Measurements from ENCODE around the gene EN1.

The EN1 gene

DNA sequence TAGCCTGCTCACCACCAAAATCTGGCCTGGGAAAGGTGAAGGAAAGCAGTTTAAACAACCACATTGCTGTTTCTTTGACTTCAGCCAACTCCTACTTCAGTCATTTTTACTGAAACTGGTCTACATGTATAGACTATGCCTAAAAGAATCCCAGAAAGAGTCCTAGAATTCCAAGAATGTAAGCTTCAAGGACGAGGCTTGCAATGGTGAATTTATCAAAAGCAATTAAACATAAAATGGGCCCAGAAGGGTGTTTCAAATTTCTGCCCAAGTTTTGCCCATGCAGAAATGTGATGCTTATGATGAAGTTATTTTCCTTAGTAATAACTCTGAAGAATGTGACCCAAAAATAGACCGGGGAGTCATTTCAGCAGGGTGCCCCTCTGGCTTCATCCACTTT is 16.6 kb downstream of the EN1 start:
- Histone ChIP-seq H3K4me2 (ENCODE audit: low read length) (peak overlapping the region; percentile 60), H3K9ac (ENCODE audit: low read depth, low read length) (peak overlapping the region; percentile 2), H3K36me3 (ENCODE audit: insufficient read depth, low read length) (no peaks in the 10 kb centered on the region)

GRCh38 chr2:118830118-118830517 is 17.3 kb downstream of the EN1 start:
- H3K4me2 ChIP-seq (ENCODE audit: low read length) = peak overlapping the region; percentile 60
- no peaks in the 10 kb centered on the region for H3K9me3 ChIP-seq (replicated peaks; ENCODE audit: low read length)
- no peaks in the 10 kb centered on the region for H3K27me3 ChIP-seq (ENCODE audit: control insufficient read depth, insufficient read depth, low read length)
- H3K36me3 ChIP-seq (ENCODE audit: insufficient read depth, low read length) = no peaks in the 10 kb centered on the region
- peak overlapping the region; percentile 45 for H3K4me3 ChIP-seq (ENCODE audit: low read length)
- H3K9ac ChIP-seq (ENCODE audit: low read depth, low read length) = peak overlapping the region; percentile 2
- peaks cover 24% of the 10 kb centered on the region for H3K4me1 ChIP-seq (ENCODE audit: control insufficient read depth, insufficient read depth, low read length)

More for the DNA sequence above, 16.6 kb downstream of the EN1 start:
- Histone ChIP-seq H3K4me1 (ENCODE audit: control insufficient read depth, insufficient read depth, low read length) (peaks cover 30% of the 10 kb centered on the region), H3K27me3 (ENCODE audit: control insufficient read depth, insufficient read depth, low read length) (no peaks in the 10 kb centered on the region), H3K4me3 (ENCODE audit: low read length) (no peak overlapping the region), H3K9me3 (replicated peaks; ENCODE audit: low read length) (no peaks in the 10 kb centered on the region)

DNA sequence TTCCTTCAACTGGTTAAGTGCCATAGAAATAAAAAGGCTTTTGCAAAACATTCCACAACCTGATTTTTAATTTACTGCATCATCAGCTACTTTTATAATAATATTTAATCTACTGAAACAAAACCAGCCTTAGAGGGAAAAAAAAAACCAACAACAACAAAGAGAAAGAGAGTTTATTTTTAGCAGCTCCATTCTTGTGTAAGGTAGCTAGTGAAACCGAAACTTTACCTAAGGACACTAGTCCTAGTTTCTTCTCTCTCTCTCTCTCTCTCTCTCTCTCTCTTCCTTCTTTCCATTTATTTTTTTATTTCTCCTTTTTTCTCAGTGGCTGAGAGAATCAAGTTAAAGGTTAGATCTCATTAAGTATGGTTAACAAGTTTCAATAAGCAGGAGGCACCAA is 21.4 kb downstream of the EN1 start:
- no peak overlapping the region for H3K9ac ChIP-seq (ENCODE audit: low read depth, low read length)
- no peaks in the 10 kb centered on the region for H3K36me3 ChIP-seq (ENCODE audit: insufficient read depth, low read length)
- no peak overlapping the region for H3K4me2 ChIP-seq (ENCODE audit: low read length)
- H3K27me3 ChIP-seq (ENCODE audit: control insufficient read depth, insufficient read depth, low read length) = no peaks in the 10 kb centered on the region
- peaks cover 14% of the 10 kb centered on the region for H3K4me1 ChIP-seq (ENCODE audit: control insufficient read depth, insufficient read depth, low read length)
- no peak overlapping the region for H3K4me3 ChIP-seq (ENCODE audit: low read length)
- H3K9me3 ChIP-seq (replicated peaks; ENCODE audit: low read length) = no peaks in the 10 kb centered on the region

- Histone ChIP-seq H3K4me2 (ENCODE audit: low read length) (no peak overlapping the region), H3K9ac (ENCODE audit: low read depth, low read length) (no peak overlapping the region), H3K27me3 (ENCODE audit: control insufficient read depth, insufficient read depth, low read length) (no peaks in the 10 kb centered on the region), H3K36me3 (ENCODE audit: insufficient read depth, low read length) (no peaks in the 10 kb centered on the region), H3K4me3 (ENCODE audit: low read length) (no peak overlapping the region), H3K4me1 (ENCODE audit: control insufficient read depth, insufficient read depth, low read length) (no peaks in the 10 kb centered on the region), H3K9me3 (replicated peaks; ENCODE audit: low read length) (no peaks in the 10 kb centered on the region)
Observed at GRCh38 chr2:118823633-118824032, 23.8 kb downstream of the EN1 start.

- Histone ChIP-seq H3K4me2 (ENCODE audit: low read length) (no peak overlapping the region), H3K9me3 (replicated peaks; ENCODE audit: low read length) (no peaks in the 10 kb centered on the region), H3K27me3 (ENCODE audit: control insufficient read depth, insufficient read depth, low read length) (peaks cover 8% of the 10 kb centered on the region), H3K4me3 (ENCODE audit: low read length) (no peak overlapping the region), H3K4me1 (ENCODE audit: control insufficient read depth, insufficient read depth, low read length) (no peaks in the 10 kb centered on the region), H3K36me3 (ENCODE audit: insufficient read depth, low read length) (no peaks in the 10 kb centered on the region), H3K9ac (ENCODE audit: low read depth, low read length) (no peak overlapping the region)
Observed at GRCh38 chr2:118822572-118822971, 24.9 kb downstream of the EN1 start.

DNA sequence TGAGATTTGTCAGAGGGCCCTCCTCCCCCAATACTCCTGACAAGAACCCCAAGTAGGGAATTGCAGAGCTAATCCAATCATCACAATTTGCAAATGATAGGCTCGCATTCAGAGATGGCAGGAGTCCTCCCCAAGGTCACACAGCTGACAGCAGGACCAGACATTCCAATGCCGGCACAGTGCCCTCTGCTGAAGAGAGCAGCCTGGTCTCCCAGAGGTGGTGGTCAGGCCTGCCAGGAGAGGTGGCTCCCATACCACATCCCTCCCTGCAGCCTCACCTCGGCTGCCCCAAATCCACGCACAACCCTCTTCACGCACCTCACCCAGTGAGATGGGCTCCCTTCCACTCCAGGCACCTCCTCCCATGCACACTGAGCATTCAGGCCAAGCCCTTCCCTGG is 25.4 kb downstream of the EN1 start:
- no peaks in the 10 kb centered on the region for H3K9me3 ChIP-seq (replicated peaks; ENCODE audit: low read length)
- no peak overlapping the region for H3K4me3 ChIP-seq (ENCODE audit: low read length)
- H3K4me1 ChIP-seq (ENCODE audit: control insufficient read depth, insufficient read depth, low read length) = no peaks in the 10 kb centered on the region
- no peaks in the 10 kb centered on the region for H3K36me3 ChIP-seq (ENCODE audit: insufficient read depth, low read length)
- no peak overlapping the region for H3K9ac ChIP-seq (ENCODE audit: low read depth, low read length)
- peaks cover 9% of the 10 kb centered on the region for H3K27me3 ChIP-seq (ENCODE audit: control insufficient read depth, insufficient read depth, low read length)
- H3K4me2 ChIP-seq (ENCODE audit: low read length) = no peak overlapping the region

GRCh38 chr2:118817469-118817868 is 30.0 kb downstream of the EN1 start:
- no peaks in the 10 kb centered on the region for H3K4me1 ChIP-seq (ENCODE audit: control insufficient read depth, insufficient read depth, low read length)
- no peak overlapping the region for H3K9ac ChIP-seq (ENCODE audit: low read depth, low read length)
- no peaks in the 10 kb centered on the region for H3K9me3 ChIP-seq (replicated peaks; ENCODE audit: low read length)
- H3K4me3 ChIP-seq (ENCODE audit: low read length) = no peak overlapping the region
- peaks cover 9% of the 10 kb centered on the region for H3K27me3 ChIP-seq (ENCODE audit: control insufficient read depth, insufficient read depth, low read length)
- H3K4me2 ChIP-seq (ENCODE audit: low read length) = no peak overlapping the region
- no peaks in the 10 kb centered on the region for H3K36me3 ChIP-seq (ENCODE audit: insufficient read depth, low read length)

GRCh38 chr2:118816669-118817068 is 30.8 kb downstream of the EN1 start:
- Histone ChIP-seq H3K9me3 (replicated peaks; ENCODE audit: low read length) (no peaks in the 10 kb centered on the region), H3K9ac (ENCODE audit: low read depth, low read length) (no peak overlapping the region), H3K36me3 (ENCODE audit: insufficient read depth, low read length) (no peaks in the 10 kb centered on the region), H3K4me2 (ENCODE audit: low read length) (no peak overlapping the region), H3K27me3 (ENCODE audit: control insufficient read depth, insufficient read depth, low read length) (peaks cover 9% of the 10 kb centered on the region), H3K4me1 (ENCODE audit: control insufficient read depth, insufficient read depth, low read length) (no peaks in the 10 kb centered on the region), H3K4me3 (ENCODE audit: low read length) (no peak overlapping the region)

DNA sequence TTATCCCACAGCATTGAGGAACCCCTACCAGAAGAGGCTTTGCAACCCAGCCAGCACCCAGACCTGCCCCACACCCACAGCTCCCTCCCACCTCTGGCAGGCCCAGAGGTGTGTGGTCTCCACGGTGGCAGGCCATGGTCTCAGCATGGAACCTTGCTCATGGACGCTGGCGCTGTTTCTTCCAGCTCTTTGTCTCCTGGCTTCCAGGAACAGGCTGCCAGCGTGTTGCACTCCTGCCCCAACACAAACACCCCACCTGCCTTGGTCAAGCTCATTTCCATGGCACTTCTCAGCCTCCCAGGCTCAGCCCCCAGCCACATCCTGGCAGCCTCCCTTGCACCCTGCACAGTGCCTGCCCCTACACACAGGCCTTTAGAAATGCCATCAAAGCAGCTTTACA is 31.7 kb downstream of the EN1 start:
- Histone ChIP-seq H3K4me1 (ENCODE audit: control insufficient read depth, insufficient read depth, low read length) (no peaks in the 10 kb centered on the region), H3K27me3 (ENCODE audit: control insufficient read depth, insufficient read depth, low read length) (peaks cover 9% of the 10 kb centered on the region), H3K9ac (ENCODE audit: low read depth, low read length) (no peak overlapping the region), H3K4me3 (ENCODE audit: low read length) (no peak overlapping the region), H3K36me3 (ENCODE audit: insufficient read depth, low read length) (no peaks in the 10 kb centered on the region), H3K9me3 (replicated peaks; ENCODE audit: low read length) (no peaks in the 10 kb centered on the region), H3K4me2 (ENCODE audit: low read length) (no peak overlapping the region)

DNA sequence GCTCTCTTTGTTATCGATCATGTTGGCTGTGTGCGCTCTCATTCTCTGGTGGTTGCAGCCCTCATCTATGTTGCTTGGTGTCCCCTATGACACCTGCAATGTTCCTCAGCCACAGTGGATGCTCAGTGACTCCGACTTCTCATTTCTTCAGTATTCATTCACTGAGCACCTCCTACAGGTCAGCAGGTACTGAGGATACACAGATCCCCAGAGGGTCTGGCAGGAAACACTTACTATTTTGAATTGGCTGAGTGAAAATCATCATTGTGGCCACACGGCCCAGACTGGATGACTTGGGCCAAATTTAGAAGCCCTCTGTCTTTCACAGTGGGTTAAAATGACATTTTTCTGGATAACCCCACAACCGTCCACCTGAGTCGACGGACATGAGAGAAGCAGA is 32.1 kb downstream of the EN1 start:
- Histone ChIP-seq H3K27me3 (ENCODE audit: control insufficient read depth, insufficient read depth, low read length) (peaks cover 9% of the 10 kb centered on the region), H3K9me3 (replicated peaks; ENCODE audit: low read length) (no peaks in the 10 kb centered on the region), H3K9ac (ENCODE audit: low read depth, low read length) (no peak overlapping the region), H3K4me2 (ENCODE audit: low read length) (no peak overlapping the region), H3K4me1 (ENCODE audit: control insufficient read depth, insufficient read depth, low read length) (no peaks in the 10 kb centered on the region), H3K4me3 (ENCODE audit: low read length) (no peak overlapping the region), H3K36me3 (ENCODE audit: insufficient read depth, low read length) (no peaks in the 10 kb centered on the region)

DNA sequence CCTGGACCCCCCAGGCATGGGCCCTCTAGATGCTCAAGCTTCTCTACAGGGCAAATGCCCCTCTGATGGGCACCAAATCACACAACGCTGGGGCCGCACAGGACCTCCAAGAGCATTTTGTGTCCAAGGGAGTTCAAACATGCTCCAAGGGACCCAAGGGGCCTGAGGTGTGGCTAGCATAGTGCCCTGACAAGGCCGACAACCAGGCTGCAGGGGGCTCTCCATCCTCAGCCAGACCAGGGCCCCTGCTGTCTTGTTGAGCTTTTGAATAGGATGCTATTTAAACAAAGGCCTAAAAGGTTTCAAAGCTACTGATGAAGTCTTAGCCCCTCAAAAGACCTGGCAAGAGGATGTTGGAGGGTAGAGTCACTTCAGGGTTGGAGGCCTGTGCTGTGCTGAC is 33.1 kb downstream of the EN1 start:
- no peaks in the 10 kb centered on the region for H3K4me1 ChIP-seq (ENCODE audit: control insufficient read depth, insufficient read depth, low read length)
- H3K9me3 ChIP-seq (replicated peaks; ENCODE audit: low read length) = no peaks in the 10 kb centered on the region
- no peak overlapping the region for H3K4me2 ChIP-seq (ENCODE audit: low read length)
- no peaks in the 10 kb centered on the region for H3K36me3 ChIP-seq (ENCODE audit: insufficient read depth, low read length)
- no peak overlapping the region for H3K4me3 ChIP-seq (ENCODE audit: low read length)
- no peak overlapping the region for H3K9ac ChIP-seq (ENCODE audit: low read depth, low read length)
- H3K27me3 ChIP-seq (ENCODE audit: control insufficient read depth, insufficient read depth, low read length) = peaks cover 9% of the 10 kb centered on the region

DNA sequence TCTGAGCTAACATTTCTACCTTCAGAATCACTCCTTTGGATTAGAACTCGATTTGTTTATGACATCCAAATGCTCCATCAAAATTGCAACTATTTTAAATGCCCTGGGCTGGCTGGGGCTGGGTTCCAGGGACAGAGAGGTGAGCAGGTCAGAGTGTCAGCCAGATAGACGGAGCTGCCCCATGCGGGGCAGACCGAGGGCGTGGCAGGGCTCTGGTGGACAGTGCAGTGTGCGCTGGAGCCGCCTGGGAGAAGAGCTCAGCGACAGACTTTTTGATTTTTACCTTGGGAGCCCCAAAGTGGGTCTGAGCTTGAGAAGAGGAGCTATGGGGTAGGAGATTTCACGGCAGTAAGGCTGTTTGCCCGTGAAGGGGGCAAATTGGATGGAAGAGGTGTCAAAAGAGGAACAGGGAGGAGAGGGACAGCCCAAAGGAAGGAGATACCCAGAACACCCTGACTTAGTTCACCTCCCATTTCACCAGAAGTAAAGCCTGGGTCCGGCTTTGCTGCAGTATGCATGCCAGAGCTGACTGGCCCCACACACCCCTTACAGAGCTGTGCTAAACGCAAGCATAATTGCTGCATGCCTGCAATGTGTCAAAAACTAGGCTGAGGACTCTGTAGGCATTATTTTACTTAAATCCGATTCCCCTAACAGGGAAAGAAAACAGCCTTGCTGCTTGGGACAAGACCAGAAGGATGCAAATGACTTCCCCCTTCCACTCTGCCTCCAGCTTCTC is 33.7 kb downstream of the EN1 start:
- Histone ChIP-seq H3K4me3 (ENCODE audit: low read length) (no peak overlapping the region), H3K9ac (ENCODE audit: low read depth, low read length) (no peak overlapping the region), H3K4me2 (ENCODE audit: low read length) (no peak overlapping the region), H3K27me3 (ENCODE audit: control insufficient read depth, insufficient read depth, low read length) (peaks cover 9% of the 10 kb centered on the region), H3K36me3 (ENCODE audit: insufficient read depth, low read length) (no peaks in the 10 kb centered on the region), H3K4me1 (ENCODE audit: control insufficient read depth, insufficient read depth, low read length) (no peaks in the 10 kb centered on the region), H3K9me3 (replicated peaks; ENCODE audit: low read length) (no peaks in the 10 kb centered on the region)
